Stimulated activated CD4-positive, alpha-beta T cell treated with anti-CD3 and anti-CD28 coated beads, Interleukin-4, amount 100 ng/mL, for 48 hours (primary cell): Measurements from ENCODE around the gene LRRC46.
A peak's percentile ranks its signal among the peaks of the same experiment; 100 is the strongest.

Experiments used
- DNase-seq, 2 donors: peaks; one replicate each; pipeline ENCODE4 v3.0.0-alpha.2; 2020; ENCODE audit warnings: low read depth in 2 of 2

Gene LRRC46

DNA sequence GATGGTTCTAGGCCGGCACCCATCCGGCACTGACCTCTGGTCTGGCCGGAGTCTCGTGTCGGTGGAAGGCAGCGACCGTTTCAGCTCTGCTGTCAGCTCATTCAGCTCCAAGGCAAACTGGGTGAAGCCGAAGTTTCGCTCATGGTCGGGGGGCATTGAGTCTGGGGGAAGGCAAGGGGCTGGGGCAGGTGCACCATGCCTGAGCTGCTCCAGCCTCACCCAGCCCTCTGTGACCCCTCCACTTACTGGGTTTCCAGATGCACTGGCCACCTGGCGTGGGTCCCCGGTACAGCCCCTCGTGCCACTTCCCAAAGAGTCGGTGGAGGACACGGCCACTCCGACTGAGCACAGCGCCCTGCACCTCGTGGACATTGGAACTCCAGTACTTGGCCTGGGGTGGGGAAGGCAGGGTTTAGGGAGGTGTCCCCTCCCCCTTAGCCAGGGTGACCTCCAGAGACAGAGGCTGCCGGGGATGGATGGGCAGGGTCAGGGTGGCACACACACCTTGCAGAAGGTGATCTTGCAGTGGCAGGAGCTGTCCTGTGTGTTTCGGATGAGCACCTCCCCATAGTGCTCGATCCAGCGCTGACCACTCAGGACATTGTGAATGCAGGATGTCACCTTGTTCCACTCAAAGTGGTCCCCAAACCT is 22.5 kb upstream of the LRRC46 start:
- DNase-seq = no peak

GRCh38 chr17:47810200-47810821 is 21.2 kb upstream of the LRRC46 start:
- DNase-seq = no peak

- no peak for DNase-seq
Measured at GRCh38 chr17:47810901-47811635, 20.4 kb upstream of the LRRC46 start.

DNA sequence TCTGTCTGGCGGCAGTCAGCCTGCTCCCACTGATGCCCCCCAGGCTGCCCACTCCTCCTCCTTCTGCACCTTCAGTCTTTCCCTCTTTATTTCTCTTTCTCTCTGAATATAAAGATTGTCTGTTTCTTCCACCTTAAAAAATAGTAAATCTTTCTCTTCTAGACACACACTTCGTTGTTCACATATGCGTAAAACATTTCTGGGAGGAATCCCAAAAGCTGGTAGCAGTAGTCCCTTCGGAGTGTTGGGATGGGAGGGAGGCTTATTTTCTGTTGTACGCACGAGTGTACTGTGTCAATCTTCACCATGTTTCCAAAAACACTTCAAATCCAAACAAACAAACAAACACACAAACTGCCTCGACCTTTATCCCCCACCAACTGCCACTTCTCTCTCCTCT is 19.8 kb upstream of the LRRC46 start:
- no peak for DNase-seq

- no peak for DNase-seq
Measured at GRCh38 chr17:47812146-47812920, 19.1 kb upstream of the LRRC46 start.

GRCh38 chr17:47813077-47813476 is 18.4 kb upstream of the LRRC46 start:
- DNase-seq = no peak

- DNase-seq = no peak
Measured at GRCh38 chr17:47813512-47814031, 17.9 kb upstream of the LRRC46 start.

GRCh38 chr17:47815106-47815918 is 16.2 kb upstream of the LRRC46 start:
- no peak for DNase-seq

DNA sequence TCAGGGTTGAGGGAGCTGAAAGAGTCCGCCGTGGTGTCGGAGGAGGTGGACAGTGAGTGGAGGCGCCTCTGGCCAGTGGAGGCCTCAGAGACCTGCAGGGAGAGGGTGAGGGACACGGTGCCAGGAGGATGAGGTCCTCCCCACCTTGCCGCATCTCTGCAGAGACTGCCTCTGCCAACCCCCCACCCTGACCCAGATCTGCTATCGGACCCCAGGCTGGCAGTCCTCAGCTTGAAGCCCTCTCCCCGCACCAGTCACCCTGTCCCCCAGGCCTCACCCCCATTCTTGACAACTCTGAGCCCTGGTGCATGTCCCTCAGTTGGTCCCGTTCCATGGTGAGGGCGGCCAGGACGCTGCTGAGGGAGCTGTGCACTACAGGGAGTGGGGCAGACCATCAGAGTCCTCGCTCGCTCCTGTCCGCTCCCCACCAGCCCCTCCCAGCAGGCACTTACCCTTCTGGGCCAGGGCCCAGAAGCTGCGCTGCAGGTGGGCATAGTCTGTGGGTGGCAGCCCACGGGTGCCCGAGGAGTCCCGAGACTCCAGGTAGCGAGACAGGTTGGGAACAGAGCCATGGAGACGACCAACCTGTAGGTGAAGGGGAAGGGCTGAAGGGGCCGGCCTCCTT is 15.2 kb upstream of the LRRC46 start:
- no peak for DNase-seq

DNA sequence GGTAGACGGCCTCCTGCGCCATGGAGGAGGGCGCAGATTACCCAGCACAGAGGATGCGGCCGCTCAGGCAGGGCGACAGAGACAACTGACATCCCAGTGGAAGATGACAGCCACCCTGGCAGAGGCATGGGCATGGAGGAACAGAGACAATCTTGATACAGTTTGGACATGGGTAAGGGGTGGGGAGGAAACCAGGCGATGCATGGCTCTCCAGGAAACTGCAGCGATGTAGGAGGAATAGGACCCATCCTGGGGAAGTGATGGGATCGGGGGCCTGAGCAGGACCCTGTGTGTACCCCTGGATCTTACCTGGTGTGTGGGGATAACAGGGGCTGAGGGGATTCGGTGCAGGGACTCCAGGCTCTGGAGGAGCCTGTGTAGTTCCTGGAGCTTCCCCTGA is 14.5 kb upstream of the LRRC46 start:
- no peak for DNase-seq

GRCh38 chr17:47818002-47818695 is 13.3 kb upstream of the LRRC46 start:
- no peak for DNase-seq

GRCh38 chr17:47819475-47819874 is 12.0 kb upstream of the LRRC46 start:
- no peak for DNase-seq

DNA sequence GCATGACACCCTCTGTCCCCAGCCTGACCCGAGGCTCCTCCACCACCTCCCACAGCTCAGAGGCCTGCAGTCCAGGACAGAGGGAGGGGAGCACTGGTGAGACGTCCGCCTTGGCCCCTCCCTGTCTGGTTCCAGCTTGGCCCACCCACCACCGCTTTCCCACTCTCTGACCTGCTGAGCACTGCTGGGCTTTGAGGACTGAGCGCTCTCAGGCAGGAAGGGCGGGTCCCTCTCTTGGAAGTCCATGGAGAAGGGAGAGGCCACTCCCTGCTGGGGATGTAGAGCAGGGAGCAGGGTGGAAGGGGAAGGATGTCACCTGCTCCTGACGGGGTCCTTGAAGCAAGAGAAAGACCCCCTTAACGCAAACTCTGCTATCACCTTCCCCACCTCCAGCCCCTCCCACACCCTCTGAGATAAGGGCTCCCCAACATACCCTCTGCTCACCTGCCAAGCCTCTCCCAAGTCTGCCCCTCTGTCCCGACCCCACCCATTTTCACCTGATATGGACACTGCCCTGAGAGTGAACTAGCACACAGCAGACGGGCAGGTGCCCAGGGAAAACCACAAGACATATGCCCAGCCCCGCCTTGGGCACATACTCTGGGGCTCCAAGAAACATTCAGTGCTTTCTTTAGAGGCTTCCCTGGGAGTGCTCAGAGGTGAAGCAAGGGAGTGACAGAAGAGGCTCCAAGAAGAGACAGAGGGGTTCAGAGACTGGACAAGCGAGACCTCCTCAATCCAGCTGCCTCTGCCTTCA is 11.3 kb upstream of the LRRC46 start:
- DNase-seq = no peak

DNA sequence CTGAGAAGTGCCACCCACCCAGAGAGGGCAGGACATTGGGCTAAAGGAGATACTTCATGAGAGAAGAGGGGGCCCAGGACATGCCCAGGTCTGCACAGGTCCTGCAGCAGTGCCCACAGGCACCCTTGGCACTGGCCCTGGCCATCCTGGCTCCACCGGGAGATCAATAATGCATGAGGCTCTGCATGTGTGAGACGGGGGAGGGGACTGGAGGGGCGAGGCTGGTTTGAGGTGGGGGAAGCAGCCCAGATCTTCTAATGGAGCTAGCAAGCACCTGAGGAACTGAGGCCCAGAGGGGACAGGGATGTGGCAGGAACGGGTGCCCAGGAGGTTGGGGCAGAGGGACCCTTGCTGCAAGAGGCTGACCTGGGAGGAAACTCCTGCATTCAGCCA is 10.4 kb upstream of the LRRC46 start:
- DNase-seq = no peak

DNA sequence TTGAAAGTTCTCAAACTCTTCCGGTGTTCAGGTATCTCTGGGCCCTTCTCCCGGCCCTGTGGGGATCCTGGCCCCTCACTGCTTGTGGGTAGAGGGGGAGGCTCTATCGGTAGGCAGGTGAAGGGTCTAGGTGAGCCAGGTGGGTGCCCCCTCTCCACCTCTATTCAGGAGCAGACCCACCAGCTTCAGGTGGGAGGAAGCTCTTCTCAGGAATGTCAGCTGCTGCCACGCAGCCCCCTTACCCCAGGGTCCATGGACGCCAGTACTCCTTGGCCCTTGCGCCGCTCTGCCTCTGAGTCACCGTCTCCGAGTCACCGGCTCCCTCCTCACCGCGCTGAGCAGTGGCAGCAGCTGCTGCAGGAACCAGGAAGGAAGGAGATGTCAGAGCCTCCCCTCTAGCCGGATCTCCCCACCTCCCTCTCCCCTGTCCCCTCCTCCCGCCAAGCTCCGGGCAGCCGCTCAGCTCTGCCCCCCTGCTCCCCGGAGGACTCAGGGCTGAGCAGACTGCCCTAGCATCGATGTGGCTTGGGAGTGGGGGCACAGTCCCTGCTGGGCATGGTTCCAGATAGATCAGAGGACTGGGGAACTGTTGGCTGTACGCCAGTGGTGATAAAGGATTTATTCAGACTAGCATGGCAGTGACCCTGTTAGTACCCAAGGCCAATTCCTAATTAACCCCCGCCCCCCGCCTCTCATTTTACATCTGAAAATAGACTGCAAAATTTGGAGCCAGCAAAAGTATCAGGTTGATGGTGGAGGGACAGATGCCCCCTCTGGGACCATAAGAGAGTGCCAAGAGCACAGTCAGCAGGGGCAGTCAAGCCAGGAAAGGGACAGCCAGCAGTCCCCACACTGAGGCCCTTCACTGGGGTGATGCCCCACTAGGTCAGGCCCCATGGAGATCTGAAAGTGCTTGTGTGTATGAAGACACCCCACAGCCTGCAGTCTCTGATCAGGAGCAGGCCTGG is 9.8 kb upstream of the LRRC46 start, which contains the start of gene OSBPL7:
Gene OSBPL7, minus strand, starts transcription at position 371 of the 968 bp plus-strand sequence. CDS start 1,516 bp downstream, outside the sequence.
- peak; percentile 60 to 64 for DNase-seq

DNA sequence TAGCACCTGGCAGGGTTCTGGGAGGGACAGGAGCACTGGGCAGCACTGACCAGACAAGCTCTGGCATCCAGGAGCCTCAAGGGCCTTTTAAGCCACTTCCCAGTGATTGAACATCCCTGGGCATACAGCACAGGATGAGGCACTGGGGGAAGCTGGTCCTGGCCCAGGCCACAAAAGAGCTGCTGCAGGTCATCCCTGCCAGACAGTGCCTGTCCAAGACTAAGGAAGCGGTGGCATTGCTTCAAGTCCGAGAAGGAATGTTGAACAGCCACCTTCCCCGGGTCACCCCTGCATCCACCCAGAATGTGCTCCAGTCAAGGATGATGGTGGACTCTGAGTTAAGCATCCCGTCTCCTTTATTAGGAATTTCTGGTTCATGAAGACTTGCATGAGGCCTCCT is 8.7 kb upstream of the LRRC46 start:
- no peak for DNase-seq

DNA sequence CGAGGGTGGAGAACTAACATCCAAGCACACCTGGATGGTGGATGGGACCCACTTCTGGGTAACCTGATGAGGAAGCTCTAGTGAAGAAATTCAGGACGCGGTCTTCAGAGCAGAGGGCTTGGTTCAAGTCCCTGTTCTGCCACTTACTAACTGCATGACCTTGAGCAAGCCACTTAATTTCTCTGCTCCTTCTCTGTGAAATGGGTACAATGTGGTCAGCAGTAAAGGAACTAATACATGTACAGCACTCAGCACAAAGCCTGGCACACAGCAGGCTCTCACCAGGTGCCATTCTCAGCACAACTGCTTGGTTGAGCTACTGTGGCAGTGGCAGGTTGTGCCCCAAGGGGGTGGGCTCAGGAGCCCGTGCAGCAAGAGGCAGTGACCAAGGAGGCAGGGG is 8.0 kb upstream of the LRRC46 start:
- DNase-seq = no peak

- DNase-seq = no peak
Measured at GRCh38 chr17:47829870-47830269, 1.6 kb upstream of the LRRC46 start.
